Mucosa of rectum (tissue), 2 donors: ENCODE measurements around the gene QSER1.
"Not testable (repeated sequence)": the region's sequence is repeated elsewhere in the genome, so short reads cannot be mapped to it uniquely, and the experiment has no call there.

ENCODE experiments used
- H3K27ac ChIP-seq, 2 donors: one replicate each; pipeline ENCODE4 v1.7.0; 2013; ENCODE audit warnings: inconsistent platforms in 2 of 2, low read depth in 2 of 2, low read length in 2 of 2
- H3K27me3 ChIP-seq, 2 donors: one replicate each; pipeline ENCODE4 v1.7.0; 2013; ENCODE audit warnings: low read length in 2 of 2; ENCODE audit not compliant: control insufficient read depth in 2 of 2, insufficient read depth in 2 of 2
- H3K36me3 ChIP-seq, 2 donors: one replicate each; pipeline ENCODE4 v1.7.0; 2013; ENCODE audit warnings: low read length in 2 of 2; ENCODE audit not compliant: control insufficient read depth in 2 of 2, insufficient read depth in 2 of 2
- H3K4me1 ChIP-seq, 2 donors: one replicate each; pipeline ENCODE4 v1.7.0; 2013; ENCODE audit warnings: low read length in 2 of 2, mild to moderate bottlenecking in 1 of 2; ENCODE audit not compliant: control insufficient read depth in 2 of 2, insufficient read depth in 2 of 2
- H3K4me3 ChIP-seq, 2 donors: one replicate each; pipeline ENCODE4 v1.7.0; 2013; ENCODE audit warnings: low read length in 2 of 2
- H3K9ac ChIP-seq, 2 donors: one replicate each; pipeline ENCODE4 v1.7.0; 2013; ENCODE audit warnings: low read length in 2 of 2, low read depth in 1 of 2, mild to moderate bottlenecking in 1 of 2
- H3K9me3 ChIP-seq, 2 donors: one replicate each; pipeline ENCODE4 v1.7.0; 2013; ENCODE audit warnings: low read length in 2 of 2; ENCODE audit not compliant: control insufficient read depth in 2 of 2
- donor health status: healthy.
- donor health status: Normal muscosa, but diverticular disease.

QSER1 gene

GRCh38 chr11:32888384-32888710 is 4.3 kb upstream of the QSER1 start:
- not testable (repeated sequence) for H3K4me3 ChIP-seq, H3K9ac ChIP-seq, H3K27ac ChIP-seq, H3K9me3 ChIP-seq, H3K27me3 ChIP-seq, H3K36me3 ChIP-seq
- peaks cover 9 to 12% of the 10 kb centered on the region in 2 donors for H3K4me1 ChIP-seq

- Histone ChIP-seq H3K4me3 (no peak overlapping the region), H3K36me3 (no peaks in the 10 kb centered on the region), H3K9me3 (no peaks in the 10 kb centered on the region), H3K27ac (no peak overlapping the region), H3K9ac (no peak overlapping the region), H3K27me3 (no peaks in the 10 kb centered on the region), H3K4me1 (peaks cover 9 to 12% of the 10 kb centered on the region in 2 donors)
Measured at GRCh38 chr11:32888805-32889204, 3.8 kb upstream of the QSER1 start.

- H3K4me1 ChIP-seq, result peaks cover 12 to 13% of the 10 kb centered on the region in 2 donors
- H3K27ac ChIP-seq, result no peak overlapping the region
- no peaks in the 10 kb centered on the region for H3K9me3 ChIP-seq
- no peak overlapping the region for H3K9ac ChIP-seq
- no peaks in the 10 kb centered on the region for H3K27me3 ChIP-seq
- H3K4me3 ChIP-seq, result peak overlapping the region in 1 of 2 donors; percentile 91
- no peaks in the 10 kb centered on the region for H3K36me3 ChIP-seq
Measured at GRCh38 chr11:32890843-32891656, 1.6 kb upstream of the QSER1 start.

GRCh38 chr11:32891657-32892354 is 805 bp upstream of the QSER1 start:
- peak overlapping the region; percentile 87 to 91 for H3K4me3 ChIP-seq
- H3K9ac ChIP-seq, result peak overlapping the region; percentile 84 to 88
- peaks cover 12 to 13% of the 10 kb centered on the region in 2 donors for H3K4me1 ChIP-seq
- H3K27me3 ChIP-seq, result no peaks in the 10 kb centered on the region
- no peaks in the 10 kb centered on the region for H3K9me3 ChIP-seq
- H3K36me3 ChIP-seq, result no peaks in the 10 kb centered on the region
- peak overlapping the region; percentile 78 to 89 for H3K27ac ChIP-seq

GRCh38 chr11:32893093-32893342 is 407 bp downstream of the QSER1 start:
- Histone ChIP-seq H3K9me3 (no peaks in the 10 kb centered on the region), H3K4me3 (peak overlapping the region; percentile 82 to 87), H3K27ac (peak overlapping the region; percentile 74 to 84), H3K4me1 (peaks cover 12 to 13% of the 10 kb centered on the region in 2 donors), H3K36me3 (no peaks in the 10 kb centered on the region), H3K9ac (peak overlapping the region; percentile 82 to 85), H3K27me3 (no peaks in the 10 kb centered on the region)

- H3K27me3 ChIP-seq, result no peaks in the 10 kb centered on the region
- H3K27ac ChIP-seq, result peak overlapping the region; percentile 74 to 84
- H3K4me3 ChIP-seq, result peak overlapping the region; percentile 82 to 87
- peak overlapping the region; percentile 82 to 85 for H3K9ac ChIP-seq
- no peaks in the 10 kb centered on the region for H3K9me3 ChIP-seq
- H3K4me1 ChIP-seq, result peaks cover 12 to 13% of the 10 kb centered on the region in 2 donors
- H3K36me3 ChIP-seq, result no peaks in the 10 kb centered on the region
Measured at GRCh38 chr11:32893343-32894148, 935 bp downstream of the QSER1 start.

- H3K4me1 ChIP-seq, result peaks cover 12 to 13% of the 10 kb centered on the region in 2 donors
- no peaks in the 10 kb centered on the region for H3K27me3 ChIP-seq
- peak overlapping the region; percentile 74 to 84 for H3K27ac ChIP-seq
- no peaks in the 10 kb centered on the region for H3K9me3 ChIP-seq
- H3K4me3 ChIP-seq, result peak overlapping the region; percentile 82 to 87
- no peaks in the 10 kb centered on the region for H3K36me3 ChIP-seq
- H3K9ac ChIP-seq, result peak overlapping the region; percentile 82 to 85
Measured at GRCh38 chr11:32894149-32894827, 1.7 kb downstream of the QSER1 start.

GRCh38 chr11:32894921-32895320 is 2.3 kb downstream of the QSER1 start:
- H3K4me1 ChIP-seq, result peaks cover 12 to 13% of the 10 kb centered on the region in 2 donors
- H3K27ac ChIP-seq, result peak overlapping the region in 1 of 2 donors; percentile 74
- no peak overlapping the region for H3K9ac ChIP-seq
- H3K4me3 ChIP-seq, result no peak overlapping the region
- H3K27me3 ChIP-seq, result no peaks in the 10 kb centered on the region
- H3K9me3 ChIP-seq, result no peaks in the 10 kb centered on the region
- H3K36me3 ChIP-seq, result no peaks in the 10 kb centered on the region

- H3K4me1 ChIP-seq, result peaks cover 12 to 13% of the 10 kb centered on the region in 2 donors
- no peaks in the 10 kb centered on the region for H3K27me3 ChIP-seq
- H3K4me3 ChIP-seq, result no peak overlapping the region
- H3K9me3 ChIP-seq, result no peaks in the 10 kb centered on the region
- H3K36me3 ChIP-seq, result no peaks in the 10 kb centered on the region
- no peak overlapping the region for H3K27ac ChIP-seq
- no peak overlapping the region for H3K9ac ChIP-seq
Measured at GRCh38 chr11:32895471-32895870, 2.9 kb downstream of the QSER1 start.
